ENCODE results near the gene NID1.

The NID1 gene

DNA sequence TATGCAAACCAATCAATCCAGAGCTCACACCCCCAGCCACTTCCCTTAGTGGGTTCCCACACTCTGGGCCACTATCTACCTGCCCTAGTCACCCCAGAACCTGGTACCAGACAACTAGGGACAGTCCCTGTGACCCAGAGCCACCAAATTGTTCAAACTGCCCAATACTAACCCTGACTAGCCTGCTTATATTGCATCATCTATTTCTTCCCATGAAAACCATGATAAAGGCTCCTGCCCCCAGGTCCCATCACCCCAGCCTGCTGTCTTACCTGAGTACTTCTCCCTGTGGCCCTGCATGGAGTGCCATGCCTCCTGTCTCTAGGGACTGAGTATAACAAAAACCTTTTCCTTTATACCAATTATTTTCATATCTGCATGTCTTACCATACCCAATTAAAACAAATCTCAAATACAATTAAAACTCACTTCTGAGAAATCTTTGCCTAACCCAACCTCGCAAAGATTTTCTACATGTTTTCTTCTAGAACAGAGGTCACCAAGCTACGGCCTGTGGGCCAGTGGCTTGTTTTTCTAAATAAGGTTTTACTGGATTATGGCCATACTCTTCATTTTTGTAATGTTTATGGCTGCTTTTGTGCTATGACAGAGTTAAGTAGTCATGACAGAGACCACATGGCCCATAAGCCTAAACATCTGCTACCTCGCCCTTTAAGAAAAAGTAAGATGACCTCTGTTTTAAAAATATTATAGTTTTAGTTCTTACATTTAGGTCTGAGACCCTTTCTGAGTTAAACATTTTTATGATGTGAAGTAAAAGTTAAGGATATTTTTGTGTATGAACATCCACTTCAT is 31.0 kb upstream of the NID1 start:
- TF ChIP-seq MYC (IDR thresholded peaks at IDR 0.05; ENCODE audit: low read depth, low read length) (no peak), POLR2A (IDR thresholded peaks at IDR 0.05; ENCODE audit: extremely low read depth, insufficient read length) (no peak)
- TF ChIP-seq, protein P1, sequence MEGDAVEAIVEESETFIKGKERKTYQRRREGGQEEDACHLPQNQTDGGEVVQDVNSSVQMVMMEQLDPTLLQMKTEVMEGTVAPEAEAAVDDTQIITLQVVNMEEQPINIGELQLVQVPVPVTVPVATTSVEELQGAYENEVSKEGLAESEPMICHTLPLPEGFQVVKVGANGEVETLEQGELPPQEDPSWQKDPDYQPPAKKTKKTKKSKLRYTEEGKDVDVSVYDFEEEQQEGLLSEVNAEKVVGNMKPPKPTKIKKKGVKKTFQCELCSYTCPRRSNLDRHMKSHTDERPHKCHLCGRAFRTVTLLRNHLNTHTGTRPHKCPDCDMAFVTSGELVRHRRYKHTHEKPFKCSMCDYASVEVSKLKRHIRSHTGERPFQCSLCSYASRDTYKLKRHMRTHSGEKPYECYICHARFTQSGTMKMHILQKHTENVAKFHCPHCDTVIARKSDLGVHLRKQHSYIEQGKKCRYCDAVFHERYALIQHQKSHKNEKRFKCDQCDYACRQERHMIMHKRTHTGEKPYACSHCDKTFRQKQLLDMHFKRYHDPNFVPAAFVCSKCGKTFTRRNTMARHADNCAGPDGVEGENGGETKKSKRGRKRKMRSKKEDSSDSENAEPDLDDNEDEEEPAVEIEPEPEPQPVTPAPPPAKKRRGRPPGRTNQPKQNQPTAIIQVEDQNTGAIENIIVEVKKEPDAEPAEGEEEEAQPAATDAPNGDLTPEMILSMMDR (IDR thresholded peaks at IDR 0.05; ENCODE audit: low read depth, low read length) = no peak
- no peak overlapping the region for H3K4me3 ChIP-seq (ENCODE audit: low read depth, low read length)
- no peak for DNase-seq (ENCODE audit: low read depth)

DNA sequence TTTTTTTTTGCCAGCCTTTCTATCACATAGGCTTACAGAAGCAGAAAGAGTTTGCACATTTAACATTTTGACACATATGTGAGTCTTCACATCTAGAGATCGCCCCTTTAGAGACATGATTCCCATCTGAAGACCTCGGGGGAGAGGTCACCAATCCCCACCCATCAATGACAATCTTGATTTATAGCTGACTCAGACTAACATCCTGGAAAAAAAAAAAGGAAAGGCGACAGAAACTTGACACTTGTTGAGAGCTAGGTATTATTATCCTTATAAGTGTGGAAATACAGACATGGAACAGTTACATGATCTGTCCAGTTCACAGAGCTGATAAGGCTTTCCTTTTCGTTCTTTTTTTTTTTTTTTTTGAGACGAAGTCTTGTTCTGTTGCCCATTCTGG is 28.0 kb upstream of the NID1 start:
- no peak overlapping the region for H3K4me3 ChIP-seq (ENCODE audit: low read depth, low read length)

DNA sequence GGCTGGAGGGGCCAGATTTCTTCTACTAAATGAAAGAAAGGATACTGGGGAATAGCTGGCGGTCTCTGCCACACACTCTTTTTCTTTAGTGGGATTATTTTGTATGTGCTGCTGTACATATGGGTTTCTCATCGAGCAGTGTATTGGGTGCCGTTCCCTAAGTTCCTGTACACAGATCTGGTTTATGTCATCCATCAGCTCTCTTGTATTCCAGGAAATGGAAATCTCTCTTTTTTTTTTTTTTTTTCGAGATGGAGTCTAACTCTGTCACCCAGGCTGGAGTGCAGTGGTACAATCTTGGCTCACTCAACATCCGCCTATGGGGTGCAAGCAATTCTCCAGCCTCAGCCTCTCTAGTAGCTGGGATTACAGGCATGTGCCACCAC is 27.0 kb upstream of the NID1 start:
- TF ChIP-seq, protein P1 (IDR thresholded peaks at IDR 0.05; ENCODE audit: low read depth, low read length) = no peak
- TF ChIP-seq POLR2A (IDR thresholded peaks at IDR 0.05; ENCODE audit: extremely low read depth, insufficient read length) = no peak
- no peak for TF ChIP-seq MYC (IDR thresholded peaks at IDR 0.05; ENCODE audit: low read depth, low read length)
- TF ChIP-seq, protein P2, sequence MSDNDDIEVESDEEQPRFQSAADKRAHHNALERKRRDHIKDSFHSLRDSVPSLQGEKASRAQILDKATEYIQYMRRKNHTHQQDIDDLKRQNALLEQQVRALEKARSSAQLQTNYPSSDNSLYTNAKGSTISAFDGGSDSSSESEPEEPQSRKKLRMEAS (IDR thresholded peaks at IDR 0.05; ENCODE audit: low read depth, low read length) = no peak
- DNase-seq (ENCODE audit: low read depth) = no peak
- H3K4me3 ChIP-seq (ENCODE audit: low read depth, low read length) = no peak overlapping the region

More for the DNA sequence above, 28.0 kb upstream of the NID1 start:
- no peak for DNase-seq (ENCODE audit: low read depth)
- TF ChIP-seq MYC (IDR thresholded peaks at IDR 0.05; ENCODE audit: low read depth, low read length) = no peak

DNA sequence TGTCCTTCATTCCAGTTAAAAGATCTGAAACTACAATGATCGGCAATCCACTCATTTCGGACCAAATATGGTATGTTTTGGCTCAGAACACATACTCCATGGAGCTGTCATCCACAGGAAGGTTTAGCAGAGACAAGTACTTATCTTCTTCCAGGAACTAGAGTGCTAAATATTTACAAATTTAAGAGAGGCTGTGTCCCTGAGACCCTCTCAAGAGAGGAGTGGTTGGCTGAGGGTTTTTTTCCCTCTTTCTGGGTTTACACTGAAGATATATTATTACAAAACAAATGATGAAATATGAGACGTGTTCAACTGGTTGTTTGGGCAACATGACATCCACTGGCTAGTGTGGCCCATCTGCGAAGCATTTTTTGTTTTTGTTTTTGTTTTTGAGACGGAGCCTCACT is 25.9 kb upstream of the NID1 start:
- DNase-seq (ENCODE audit: low read depth) = no peak
- TF ChIP-seq MYC (IDR thresholded peaks at IDR 0.05; ENCODE audit: low read depth, low read length) (no peak), POLR2A (IDR thresholded peaks at IDR 0.05; ENCODE audit: extremely low read depth, insufficient read length) (no peak)
- TF ChIP-seq, protein P2 (IDR thresholded peaks at IDR 0.05; ENCODE audit: low read depth, low read length) = no peak
- TF ChIP-seq, protein P1 (IDR thresholded peaks at IDR 0.05; ENCODE audit: low read depth, low read length) = no peak
- no peak overlapping the region for H3K4me3 ChIP-seq (ENCODE audit: low read depth, low read length)

DNA sequence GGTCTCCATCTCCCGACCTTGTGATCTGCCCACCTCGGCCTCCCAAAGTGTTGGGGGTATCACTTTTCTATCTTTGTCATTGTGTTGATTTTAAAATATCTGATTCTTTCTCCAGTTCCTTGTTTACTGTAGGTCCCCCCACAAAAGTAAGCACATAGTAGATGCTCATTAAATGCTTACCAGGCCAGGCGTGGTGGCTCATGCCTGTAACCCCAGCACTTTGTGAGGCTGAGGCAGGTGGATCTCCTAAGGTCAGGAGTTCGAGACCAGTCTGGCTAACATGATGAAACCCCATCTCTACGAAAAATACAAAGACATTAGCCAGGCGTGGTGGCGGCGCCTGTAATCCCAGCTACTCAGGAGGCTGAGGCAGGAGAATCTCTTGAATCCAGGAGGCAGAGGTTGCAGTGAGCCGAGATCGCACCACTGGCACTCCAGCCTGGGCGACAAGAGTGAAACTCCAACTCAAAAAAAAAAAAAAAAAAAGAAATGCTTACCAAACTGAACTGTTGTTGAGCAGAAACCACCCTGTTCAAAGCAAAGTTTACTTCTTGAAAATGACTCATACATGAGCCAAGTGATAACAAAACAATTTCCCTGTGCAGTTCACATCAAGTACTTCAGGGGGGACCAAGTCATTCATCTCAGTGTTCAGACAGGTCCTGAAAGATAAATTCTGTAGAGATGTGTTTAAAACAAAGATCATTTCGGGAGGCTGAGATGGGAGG is 24.3 kb upstream of the NID1 start:
- DNase-seq (ENCODE audit: low read depth) = no peak
- TF ChIP-seq MYC (IDR thresholded peaks at IDR 0.05; ENCODE audit: low read depth, low read length) (no peak), POLR2A (IDR thresholded peaks at IDR 0.05; ENCODE audit: extremely low read depth, insufficient read length) (no peak)
- TF ChIP-seq, protein P1 (IDR thresholded peaks at IDR 0.05; ENCODE audit: low read depth, low read length) = no peak
- TF ChIP-seq, protein P2 (IDR thresholded peaks at IDR 0.05; ENCODE audit: low read depth, low read length) = no peak
- no peak overlapping the region for H3K4me3 ChIP-seq (ENCODE audit: low read depth, low read length)

DNA sequence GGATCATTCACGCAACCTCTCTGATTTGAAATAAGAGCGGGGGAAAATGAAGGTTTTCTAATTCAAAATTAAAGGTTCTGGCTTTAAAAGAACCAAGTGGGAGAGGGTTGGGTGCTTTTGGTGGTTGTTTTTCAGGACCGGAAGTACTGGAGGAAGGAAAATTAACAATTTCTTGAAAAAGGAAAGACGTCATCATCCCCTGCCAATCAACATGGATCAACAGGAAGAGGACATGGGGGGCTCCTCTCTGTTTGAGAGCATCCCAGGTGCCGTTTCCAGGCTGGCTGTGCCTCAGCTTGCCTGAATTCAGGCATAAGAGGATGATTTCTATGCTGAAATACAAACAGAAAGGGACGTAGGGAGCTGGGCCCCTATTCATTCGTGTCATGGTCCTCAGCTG is 21.6 kb upstream of the NID1 start:
- no peak for DNase-seq (ENCODE audit: low read depth)
- TF ChIP-seq POLR2A (IDR thresholded peaks at IDR 0.05; ENCODE audit: extremely low read depth, insufficient read length) = no peak
- TF ChIP-seq, protein P1 (IDR thresholded peaks at IDR 0.05; ENCODE audit: low read depth, low read length) = no peak
- TF ChIP-seq, protein P2 (IDR thresholded peaks at IDR 0.05; ENCODE audit: low read depth, low read length) = no peak
- TF ChIP-seq MYC (IDR thresholded peaks at IDR 0.05; ENCODE audit: low read depth, low read length) = no peak
- no peak overlapping the region for H3K4me3 ChIP-seq (ENCODE audit: low read depth, low read length)
